IgD-negative memory B cell (primary cell): ENCODE measurements around the gene SOWAHA. TPM values are rescaled to one million over a fixed set of nuclear protein-coding genes. Genes with fewer than 3 reads are reported as not detected.

ENCODE experiments used
- H3K27ac Mint-ChIP-seq, 3 donors: one replicate each; pipeline ENCODE4 v1.8.0; 2020 to 2022; ENCODE audit warnings: mild to moderate bottlenecking in 3 of 3, mixed read lengths in 3 of 3, moderate library complexity in 1 of 3
- H3K27me3 Mint-ChIP-seq: one replicate; pipeline ENCODE4 v1.8.0; 2021; ENCODE audit warnings: mixed read lengths
- H3K36me3 Mint-ChIP-seq: one replicate; pipeline ENCODE4 v1.8.0; 2020; ENCODE audit warnings: mild to moderate bottlenecking, mixed read lengths
- H3K4me1 Mint-ChIP-seq, 3 donors: one replicate each; pipeline ENCODE4 v1.8.0; 2020 to 2022; ENCODE audit warnings: mixed read lengths in 3 of 3, mild to moderate bottlenecking in 1 of 3
- H3K4me3 Mint-ChIP-seq, 4 donors: one replicate each; pipeline ENCODE4 v1.8.0; 2020 to 2022; ENCODE audit warnings: mild to moderate bottlenecking in 4 of 4, mixed read lengths in 4 of 4, moderate library complexity in 3 of 4
- H3K9me3 Mint-ChIP-seq, 3 donors: one replicate each; pipeline ENCODE4 v1.8.0; 2020 to 2021; ENCODE audit warnings: mixed read lengths in 3 of 3, mild to moderate bottlenecking in 1 of 3
- polyA plus RNA-seq: library from polyadenylated mRNA; unstranded; fragments of 300-500 nt; fragmentation: Illumina TruSeq; gene quantifications from one replicate; pipeline ENCODE4 v1.2.3, GENCODE V29; 2021

SOWAHA gene
- polyA plus RNA-seq, 1 donor from 2014 or later = not detected

GRCh38 chr5:132859889-132860437 lies 46.9 kb downstream of the SOWAHA start:
- Mint-ChIP-seq H3K36me3 (peaks cover 1% of the 10 kb centered on the region), H3K27me3 (peaks cover 12% of the 10 kb centered on the region), H3K27ac (no peak overlapping the region), H3K4me1 (peaks cover 0 to 1% (median 0%) of the 10 kb centered on the region in 3 donors), H3K9me3 (no peaks in the 10 kb centered on the region), H3K4me3 (no peak overlapping the region)

GRCh38 chr5:132860742-132861141 lies 47.6 kb downstream of the SOWAHA start:
- Mint-ChIP-seq H3K27ac (no peak overlapping the region), H3K4me3 (no peak overlapping the region), H3K9me3 (no peaks in the 10 kb centered on the region), H3K36me3 (peaks cover 1% of the 10 kb centered on the region), H3K27me3 (peaks cover 6% of the 10 kb centered on the region), H3K4me1 (peaks cover 3 to 6% (median 5%) of the 10 kb centered on the region in 3 donors)

- no peaks in the 10 kb centered on the region for H3K36me3 Mint-ChIP-seq
- no peaks in the 10 kb centered on the region for H3K9me3 Mint-ChIP-seq
- H3K4me1 Mint-ChIP-seq = peaks cover 13 to 23% (median 16%) of the 10 kb centered on the region in 3 donors
- H3K27ac Mint-ChIP-seq = peak overlapping the region; percentile 91 to 100 (median 99)
- H3K27me3 Mint-ChIP-seq = no peaks in the 10 kb centered on the region
- H3K4me3 Mint-ChIP-seq = peak overlapping the region; percentile 95 to 100 (median 98)
Observed at GRCh38 chr5:132865668-132866341, 52.7 kb downstream of the SOWAHA start.

Other genes with a start within 250 kb of the SOWAHA start
- gene IL13, start 155.1 kb upstream of the SOWAHA start, polyA plus RNA-seq = not detected
- gene IL4, start 139.3 kb upstream of the SOWAHA start, polyA plus RNA-seq = not detected
- gene KIF3A, start 75.8 kb upstream of the SOWAHA start, polyA plus RNA-seq = 11.1 TPM
- 0.51 TPM for gene CCNI2, start 65.9 kb upstream of the SOWAHA start, polyA plus RNA-seq
- gene SEPTIN8, start 36.1 kb upstream of the SOWAHA start, polyA plus RNA-seq = 1.1 TPM
- 0.70 TPM for gene SHROOM1, start 17.3 kb downstream of the SOWAHA start, polyA plus RNA-seq
- gene GDF9, start 53.2 kb downstream of the SOWAHA start, polyA plus RNA-seq = not detected
- 552 TPM for gene UQCRQ, start 53.3 kb downstream of the SOWAHA start, polyA plus RNA-seq
- 1.4 TPM for gene LEAP2, start 60.4 kb downstream of the SOWAHA start, polyA plus RNA-seq
- 28.5 TPM for gene AFF4, start 150.3 kb downstream of the SOWAHA start, polyA plus RNA-seq
- 84.6 TPM for gene ZCCHC10, start 213.2 kb downstream of the SOWAHA start, polyA plus RNA-seq
- gene HSPA4, start 238.7 kb downstream of the SOWAHA start, polyA plus RNA-seq = 69.5 TPM